Lower lobe of right lung (tissue), 2 donors: ENCODE data around the gene SLC9A9. TPM values are rescaled to one million over a fixed set of nuclear protein-coding genes. Genes with fewer than 3 reads are reported as not detected.

Source experiments
- ATAC-seq, 2 donors: fragments of 200-7000 bp; cut with Tn5 transposase; one replicate each; pipeline ENCODE4 v1.9.1; 2020 to 2022; ENCODE audit warnings: mild to moderate bottlenecking in 2 of 2, moderate library complexity in 2 of 2
- DNase-seq: peaks from one replicate; pipeline ENCODE4 v3.0.0-alpha.2; 2020
- H3K27ac ChIP-seq: fragments of 200-600 bp; one replicate; pipeline ENCODE4 v1.8.0; 2022
- H3K27me3 ChIP-seq: fragments of 200-600 bp; one replicate; pipeline ENCODE4 v1.8.0; 2022; ENCODE audit warnings: low read depth
- H3K36me3 ChIP-seq: fragments of 200-600 bp; one replicate; pipeline ENCODE4 v1.8.0; 2022; ENCODE audit warnings: mild to moderate bottlenecking
- H3K4me1 ChIP-seq: fragments of 200-600 bp; one replicate; pipeline ENCODE4 v1.8.0; 2022
- H3K4me3 ChIP-seq: fragments of 200-600 bp; one replicate; pipeline ENCODE4 v1.8.0; 2022; ENCODE audit warnings: mild to moderate bottlenecking
- H3K9me3 ChIP-seq: fragments of 200-600 bp; one replicate; pipeline ENCODE4 v1.8.0; 2022
- CTCF ChIP-seq: fragments of 200-600 bp; IDR thresholded peaks from one replicate; pipeline ENCODE4 v1.8.0; 2022; ENCODE audit warnings: antibody characterized with exemption, mild to moderate bottlenecking
- intact Hi-C: fragments of 100-400 bp; cut with DNase I; formaldehyde crosslinking; loops from one replicate; pipeline ENCODE4 v1.11.0; 2022
- total RNA-seq: library from RNA; stranded (reverse); fragmentation: NEBNext Ultra II Directional; extraction: Animal tissue kit (Norgen Biotek cat#: 25700); gene quantifications from one replicate; pipeline ENCODE4 v1.2.1, GENCODE V29; 2021
- donor health status: DM: no; HTN: yes; CAD: no; lungs with severe emphysema.

SLC9A9 gene
- total RNA-seq, 1 donor from 2014 or later = 15.6 TPM

- no peak for TF ChIP-seq CTCF
- DNase-seq = no peak
- no peaks in the 10 kb centered on the region for H3K4me1 ChIP-seq
- intact Hi-C loops = no loop called here
- no peaks in the 10 kb centered on the region for H3K27me3 ChIP-seq
- H3K4me3 ChIP-seq = no peak overlapping the region
- no peaks in the 10 kb centered on the region for H3K9me3 ChIP-seq
- no peak for ATAC-seq
- no peak overlapping the region for H3K27ac ChIP-seq
- no peaks in the 10 kb centered on the region for H3K36me3 ChIP-seq
Observed at GRCh38 chr3:143731320-143731719, 116.9 kb downstream of the SLC9A9 start.

GRCh38 chr3:143727391-143727790 lies 120.9 kb downstream of the SLC9A9 start:
- Histone ChIP-seq H3K4me3 (no peak overlapping the region), H3K27me3 (no peaks in the 10 kb centered on the region), H3K4me1 (no peaks in the 10 kb centered on the region), H3K27ac (no peak overlapping the region), H3K9me3 (no peaks in the 10 kb centered on the region), H3K36me3 (no peaks in the 10 kb centered on the region)
- intact Hi-C loops = no loop called here
- ATAC-seq (no peak), DNase-seq (no peak)
- no peak for TF ChIP-seq CTCF

GRCh38 chr3:143726727-143727126 lies 121.5 kb downstream of the SLC9A9 start:
- ATAC-seq = no peak

GRCh38 chr3:143720381-143720780 lies 127.9 kb downstream of the SLC9A9 start:
- no peak for DNase-seq
- H3K4me3 ChIP-seq = no peak overlapping the region
- H3K4me1 ChIP-seq = no peaks in the 10 kb centered on the region
- H3K9me3 ChIP-seq = no peaks in the 10 kb centered on the region
- no peak for ATAC-seq
- intact Hi-C loops = no loop called here
- TF ChIP-seq CTCF = no peak
- H3K27me3 ChIP-seq = no peaks in the 10 kb centered on the region
- no peaks in the 10 kb centered on the region for H3K36me3 ChIP-seq
- no peak overlapping the region for H3K27ac ChIP-seq

More at GRCh38 chr3:143726727-143727126, 121.5 kb downstream of the SLC9A9 start:
- H3K27ac ChIP-seq = no peak overlapping the region
- no peak for TF ChIP-seq CTCF
- no peaks in the 10 kb centered on the region for H3K9me3 ChIP-seq
- H3K4me1 ChIP-seq = no peaks in the 10 kb centered on the region
- intact Hi-C loops = no loop called here
- no peak overlapping the region for H3K4me3 ChIP-seq
- H3K36me3 ChIP-seq = no peaks in the 10 kb centered on the region
- DNase-seq = no peak
- H3K27me3 ChIP-seq = no peaks in the 10 kb centered on the region

- no peaks in the 10 kb centered on the region for H3K27me3 ChIP-seq
- no peak overlapping the region for H3K4me3 ChIP-seq
- ATAC-seq = no peak
- no peak for DNase-seq
- no peak overlapping the region for H3K27ac ChIP-seq
- no peaks in the 10 kb centered on the region for H3K36me3 ChIP-seq
- no peaks in the 10 kb centered on the region for H3K4me1 ChIP-seq
- intact Hi-C loops = no loop called here
- no peak for TF ChIP-seq CTCF
- no peaks in the 10 kb centered on the region for H3K9me3 ChIP-seq
Observed at GRCh38 chr3:143718463-143718862, 129.8 kb downstream of the SLC9A9 start.

- DNase-seq (no peak), ATAC-seq (no peak)
- Histone ChIP-seq H3K4me3 (no peak overlapping the region), H3K27ac (no peak overlapping the region), H3K36me3 (no peaks in the 10 kb centered on the region), H3K27me3 (no peaks in the 10 kb centered on the region), H3K9me3 (no peaks in the 10 kb centered on the region), H3K4me1 (no peaks in the 10 kb centered on the region)
- intact Hi-C loops = no loop called here
- no peak for TF ChIP-seq CTCF
Observed at GRCh38 chr3:143716731-143717130, 131.5 kb downstream of the SLC9A9 start.
